Keratinocyte (primary cell): ENCODE measurements around the gene TPRN. TPM values are rescaled to one million over a fixed set of nuclear protein-coding genes. Genes with fewer than 3 reads are reported as not detected.

Experiments used
- DNase-seq: peaks from one replicate; pipeline ENCODE4 v3.0.0-alpha.2; 2011; ENCODE audit warnings: low read depth, missing footprints, low spot score
- FAIRE-seq: peaks from 2 replicates; lab custom pipeline; 2011; peaks lifted over from hg19 to GRCh38; lab: Jason Lieb, UNC
- H2AFZ ChIP-seq: 2 replicates; pipeline ENCODE4 v1.6.0; 2012; ENCODE audit warnings: low read length, control low read depth, inconsistent platforms; ENCODE audit not compliant: control insufficient read depth
- H3K27ac ChIP-seq: 2 replicates; pipeline ENCODE4 v1.5.1; 2011; ENCODE audit warnings: low read length; ENCODE audit not compliant: control insufficient read depth, insufficient read depth
- H3K27me3 ChIP-seq: 3 replicates; pipeline ENCODE4 v1.6.0; 2011; ENCODE audit warnings: low read length; ENCODE audit not compliant: control insufficient read depth, insufficient read depth; ENCODE audit errors: extremely low read depth
- H3K36me3 ChIP-seq, 2 experiments: 2 replicates in 1 of 2; 3 replicates in 1 of 2; pipeline ENCODE4 v1.5.1; 2011; ENCODE audit warnings: low read length in 2 of 2, mild to moderate bottlenecking in 1 of 2; ENCODE audit not compliant: control insufficient read depth in 2 of 2, insufficient read depth in 2 of 2; ENCODE audit errors: extremely low read depth in 1 of 2
- H3K4me1 ChIP-seq: 3 replicates; pipeline ENCODE4 v1.5.1; 2011; ENCODE audit warnings: low read length; ENCODE audit not compliant: control insufficient read depth, insufficient read depth; ENCODE audit errors: extremely low read depth
- H3K4me2 ChIP-seq: 3 replicates; pipeline ENCODE4 v1.6.0; 2011; ENCODE audit warnings: low read depth, low read length; ENCODE audit not compliant: control insufficient read depth, insufficient read depth; ENCODE audit errors: extremely low read depth
- H3K4me3 ChIP-seq, 3 experiments: fragments of 200-600 bp in 1 of 3; sonication (generic) in 1 of 3; 2 replicates in 2 of 3; 3 replicates in 1 of 3; pipeline ENCODE4 v1.5.1; 2011 to 2016; ENCODE audit warnings: low read length in 3 of 3, mild to moderate bottlenecking in 3 of 3, control low read depth in 2 of 3, inconsistent platforms in 1 of 3, low read depth in 1 of 3, mixed read lengths in 1 of 3, mixed run types in 1 of 3, moderate library complexity in 1 of 3; ENCODE audit not compliant: control insufficient read depth in 2 of 3, insufficient read depth in 2 of 3; ENCODE audit errors: extremely low read depth in 1 of 3
- H3K79me2 ChIP-seq: 2 replicates; pipeline ENCODE4 v1.6.0; 2012; ENCODE audit warnings: low read length; ENCODE audit not compliant: control insufficient read depth, insufficient read depth
- H3K9ac ChIP-seq: 3 replicates; pipeline ENCODE4 v1.6.0; 2011; ENCODE audit warnings: low read length; ENCODE audit not compliant: control insufficient read depth, insufficient read depth; ENCODE audit errors: extremely low read depth
- H3K9me1 ChIP-seq: 3 replicates; pipeline ENCODE4 v1.6.0; 2011; ENCODE audit warnings: low read length; ENCODE audit not compliant: control insufficient read depth, insufficient read depth; ENCODE audit errors: extremely low read depth
- H3K9me3 ChIP-seq: 2 replicates; pipeline ENCODE4 v1.5.1; 2012; ENCODE audit warnings: low read depth, low read length; ENCODE audit not compliant: control insufficient read depth
- H4K20me1 ChIP-seq: 3 replicates; pipeline ENCODE4 v1.6.0; 2011; ENCODE audit warnings: low read length; ENCODE audit not compliant: control insufficient read depth, insufficient read depth; ENCODE audit errors: extremely low read depth
- EZH2 ChIP-seq: IDR thresholded peaks from one replicate; pipeline ENCODE4 v1.6.1; 2012; ENCODE audit warnings: inconsistent platforms, mild to moderate bottlenecking, low read length, moderate library complexity
- dilution Hi-C: fragments of 300-500 bp; cut with MboI; formaldehyde crosslinking; loops from one replicate; pipeline ENCODE4 v1.7.0; 2020; ENCODE audit warnings: low sequenced_read_pairs; ENCODE audit not compliant: extremely low pct_ligation_motif_present
- polyA plus RNA-seq, 5 experiments: library from polyadenylated mRNA; depleted of rRNA in 3 of 5; stranded (reverse) in 3 of 5; stranded (forward) in 1 of 5; unstranded in 1 of 5; fragments of >200 nt; gene quantifications; 1 replicate in 1 of 5; 2 replicates in 3 of 5; 3 replicates in 1 of 5; pipeline versions ENCODE4 v1.2.1 to v1.2.3, GENCODE V29; 2011 to 2012; ENCODE audit warnings: missing spikeins in 2 of 5, low read depth in 1 of 5, low replicate concordance in 1 of 5
- TF ChIP-seq, protein P1 (sequence below), 3 experiments: IDR thresholded peaks in 1 of 3; conservative IDR thresholded peaks in 1 of 3; optimal IDR thresholded peaks in 1 of 3; 2 replicates in 2 of 3; 3 replicates in 1 of 3; pipeline versions ENCODE3 to v1.5.1; 2011; ENCODE audit warnings: low read length in 3 of 3, mild to moderate bottlenecking in 3 of 3, moderate library complexity in 2 of 3, control low read depth in 1 of 3, inconsistent platforms in 1 of 3; ENCODE audit not compliant: insufficient read depth in 2 of 3; ENCODE audit errors: extremely low read depth in 1 of 3

Gene TPRN
- polyA plus RNA-seq, 1 donor (not counting 4 experiments of a cell fraction or from before 2014, with no cell fraction given): 1.1 TPM

DNA sequence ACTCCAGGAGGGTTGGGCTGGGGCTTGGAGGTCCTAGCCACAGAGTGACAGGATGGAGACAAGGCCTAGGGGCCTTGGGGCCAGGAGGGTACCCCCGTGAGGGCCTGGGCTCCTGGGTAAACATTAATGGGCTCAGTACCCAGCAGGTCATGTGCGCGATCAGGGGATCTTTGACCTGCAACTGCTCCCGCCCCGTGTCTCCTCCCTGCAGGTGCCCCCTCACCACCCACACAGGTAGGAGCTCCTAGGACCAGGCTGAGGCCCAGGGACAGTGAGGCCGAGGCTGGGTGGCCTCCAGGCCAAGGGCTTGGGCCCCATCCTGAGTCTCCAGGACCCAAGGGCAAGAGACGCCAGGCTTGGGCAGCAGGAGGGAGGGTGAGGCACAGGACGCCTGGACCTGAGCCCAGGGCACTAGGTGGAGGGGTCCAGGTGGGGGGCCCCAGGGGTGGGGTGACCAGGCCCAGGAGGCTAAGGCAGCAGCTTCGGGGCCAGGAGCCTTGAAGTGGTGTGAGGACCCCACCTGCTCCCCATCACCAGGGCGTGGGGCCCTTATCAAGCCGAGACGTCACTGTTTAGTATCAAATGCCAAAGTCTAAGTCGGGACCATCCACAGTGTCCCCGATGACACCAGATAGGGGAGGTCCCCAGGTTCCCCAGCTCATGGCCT is 30.3 kb upstream of the TPRN start, which contains the start of gene SLC34A3:
SLC34A3 (plus strand) TSS at position 197 of the 667 bp plus-strand sequence. CDS start 802 bp downstream, outside the sequence.
- peaks cover 15% of the 10 kb centered on the region for H3K27me3 ChIP-seq
- no peak within 1 kb of the TSS for H3K27ac ChIP-seq
- no peak within 1 kb of the TSS for H2AFZ ChIP-seq
- H3K9me1 ChIP-seq: no peaks in the 10 kb centered on the region
- FAIRE-seq: no peak
- H3K4me1 ChIP-seq: peaks cover 18% of the 10 kb centered on the region
- no peaks in the 10 kb centered on the region for H3K79me2 ChIP-seq
- no peak for DNase-seq
- dilution Hi-C loops: no loop called here
- H3K4me2 ChIP-seq: no peak within 1 kb of the TSS
- no peak within 1 kb of the TSS for H3K4me3 ChIP-seq
- TF ChIP-seq EZH2: no peak
- TF ChIP-seq, protein P1, sequence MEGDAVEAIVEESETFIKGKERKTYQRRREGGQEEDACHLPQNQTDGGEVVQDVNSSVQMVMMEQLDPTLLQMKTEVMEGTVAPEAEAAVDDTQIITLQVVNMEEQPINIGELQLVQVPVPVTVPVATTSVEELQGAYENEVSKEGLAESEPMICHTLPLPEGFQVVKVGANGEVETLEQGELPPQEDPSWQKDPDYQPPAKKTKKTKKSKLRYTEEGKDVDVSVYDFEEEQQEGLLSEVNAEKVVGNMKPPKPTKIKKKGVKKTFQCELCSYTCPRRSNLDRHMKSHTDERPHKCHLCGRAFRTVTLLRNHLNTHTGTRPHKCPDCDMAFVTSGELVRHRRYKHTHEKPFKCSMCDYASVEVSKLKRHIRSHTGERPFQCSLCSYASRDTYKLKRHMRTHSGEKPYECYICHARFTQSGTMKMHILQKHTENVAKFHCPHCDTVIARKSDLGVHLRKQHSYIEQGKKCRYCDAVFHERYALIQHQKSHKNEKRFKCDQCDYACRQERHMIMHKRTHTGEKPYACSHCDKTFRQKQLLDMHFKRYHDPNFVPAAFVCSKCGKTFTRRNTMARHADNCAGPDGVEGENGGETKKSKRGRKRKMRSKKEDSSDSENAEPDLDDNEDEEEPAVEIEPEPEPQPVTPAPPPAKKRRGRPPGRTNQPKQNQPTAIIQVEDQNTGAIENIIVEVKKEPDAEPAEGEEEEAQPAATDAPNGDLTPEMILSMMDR (optimal IDR thresholded peaks at IDR 0.05 in 1 of 3, IDR thresholded peaks at IDR 0.05 in 1 of 3, conservative IDR thresholded peaks at IDR 0.05 in 1 of 3; ENCODE audit: extremely low read depth in 1 of 3, insufficient read depth in 2 of 3, low read length in 3 of 3): no peak
- no peaks in the 10 kb centered on the region for H3K36me3 ChIP-seq
- H3K9ac ChIP-seq: no peak within 1 kb of the TSS
- H3K9me3 ChIP-seq: no peaks in the 10 kb centered on the region
- H4K20me1 ChIP-seq: no peaks in the 10 kb centered on the region

DNA sequence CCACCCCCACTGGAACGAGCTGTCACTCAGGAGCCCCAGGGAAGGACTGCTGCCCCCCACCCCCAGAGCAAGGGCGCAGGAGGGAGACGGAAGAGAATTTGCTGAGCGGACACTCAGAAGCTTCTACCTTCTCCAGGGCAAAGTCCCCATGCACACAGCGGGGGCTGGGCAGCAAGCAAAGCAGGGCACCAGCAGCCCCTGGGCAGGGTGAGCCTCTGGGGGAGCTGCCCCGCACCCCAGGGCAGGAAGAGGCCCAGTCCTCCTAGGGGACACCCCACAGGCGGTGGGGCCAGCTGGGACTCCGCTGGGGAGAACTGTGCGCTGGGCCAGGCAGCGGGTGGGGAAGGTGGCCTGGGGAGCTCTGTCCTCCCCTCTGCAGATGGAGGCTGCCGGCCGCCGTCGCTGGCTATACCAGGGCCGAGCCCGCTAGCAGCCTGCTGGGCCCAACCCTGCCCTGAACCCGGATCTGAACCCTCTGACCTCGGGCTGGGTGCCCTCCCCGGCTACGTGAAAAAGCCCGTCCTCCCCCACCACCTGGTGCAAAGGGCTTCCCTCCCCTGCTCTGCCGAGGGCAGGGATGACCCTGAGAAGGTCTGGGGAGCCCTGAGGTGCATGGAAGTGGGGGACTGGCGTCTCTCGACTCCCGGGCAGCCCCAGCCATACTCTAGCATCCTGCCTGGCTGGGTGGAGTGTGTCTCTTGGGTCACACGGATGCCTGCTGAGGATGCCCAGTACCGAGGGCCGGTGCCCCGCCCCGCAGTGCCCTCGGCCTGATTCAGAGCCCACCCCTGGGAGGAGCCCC is 29.6 kb upstream of the TPRN start:
- Histone ChIP-seq H3K27me3 (peaks cover 15% of the 10 kb centered on the region), H3K36me3 (no peaks in the 10 kb centered on the region), H3K4me3 (no peak overlapping the region), H3K4me1 (peaks cover 23% of the 10 kb centered on the region), H3K9me1 (no peaks in the 10 kb centered on the region), H3K4me2 (no peak overlapping the region), H3K79me2 (no peaks in the 10 kb centered on the region), H3K9me3 (no peaks in the 10 kb centered on the region), H4K20me1 (no peaks in the 10 kb centered on the region), H3K9ac (no peak overlapping the region), H3K27ac (no peak overlapping the region), H2AFZ (no peak overlapping the region)
- FAIRE-seq (no peak), DNase-seq (no peak)
- TF ChIP-seq, protein P1 (optimal IDR thresholded peaks at IDR 0.05 in 1 of 3, IDR thresholded peaks at IDR 0.05 in 1 of 3, conservative IDR thresholded peaks at IDR 0.05 in 1 of 3; ENCODE audit: extremely low read depth in 1 of 3, insufficient read depth in 2 of 3, low read length in 3 of 3): no peak
- TF ChIP-seq EZH2: no peak
- dilution Hi-C loops: no loop called here
